ENCODE data around the gene DDN.

DDN gene

GRCh38 chr12:48958049-48958388 lies 41.2 kb downstream of the DDN start:
- DNase-seq (ENCODE audit: low read depth) = no peak
- H3K4me3 ChIP-seq (ENCODE audit: low read depth, low read length) = peak overlapping the region; percentile 96
- TF ChIP-seq CTCF (IDR thresholded peaks at IDR 0.05; ENCODE audit: low read depth, low read length, missing control alignments) = no peak
- in situ Hi-C loops (cut with HindIII; ENCODE audit: low sequenced_read_pairs) = no loop called here

GRCh38 chr12:48957141-48958048 lies 41.8 kb downstream of the DDN start, which contains the start of gene ARF3:
TSS of gene ARF3 (minus strand) at chr12:48957487. CDS start at chr12:48941095, 16,392 bp downstream.
- peak within 1 kb of the TSS; percentile 96 for H3K4me3 ChIP-seq (ENCODE audit: low read depth, low read length)
- no peak for TF ChIP-seq CTCF (IDR thresholded peaks at IDR 0.05; ENCODE audit: low read depth, low read length, missing control alignments)
- in situ Hi-C loops (cut with HindIII; ENCODE audit: low sequenced_read_pairs) = no loop called here
- DNase-seq (ENCODE audit: low read depth) = peak; percentile 72

GRCh38 chr12:48956279-48957140 lies 42.7 kb downstream of the DDN start:
- peak; percentile 95 for DNase-seq (ENCODE audit: low read depth)
- peak overlapping the region; percentile 96 for H3K4me3 ChIP-seq (ENCODE audit: low read depth, low read length)
- TF ChIP-seq CTCF (IDR thresholded peaks at IDR 0.05; ENCODE audit: low read depth, low read length, missing control alignments) = peak; percentile 15
- in situ Hi-C loops (cut with HindIII; ENCODE audit: low sequenced_read_pairs) = no loop called here

GRCh38 chr12:48954841-48955501 lies 44.2 kb downstream of the DDN start:
- no peak for DNase-seq (ENCODE audit: low read depth)
- no peak overlapping the region for H3K4me3 ChIP-seq (ENCODE audit: low read depth, low read length)
- TF ChIP-seq CTCF (IDR thresholded peaks at IDR 0.05; ENCODE audit: low read depth, low read length, missing control alignments) = no peak
- in situ Hi-C loops (cut with HindIII; ENCODE audit: low sequenced_read_pairs) = no loop called here

- H3K4me3 ChIP-seq (ENCODE audit: low read depth, low read length) = no peak overlapping the region
- TF ChIP-seq CTCF (IDR thresholded peaks at IDR 0.05; ENCODE audit: low read depth, low read length, missing control alignments) = no peak
- in situ Hi-C loops (cut with HindIII; ENCODE audit: low sequenced_read_pairs) = no loop called here
- no peak for DNase-seq (ENCODE audit: low read depth)
Measured at GRCh38 chr12:48954061-48954460, 45.1 kb downstream of the DDN start.

GRCh38 chr12:48952691-48953090 lies 46.5 kb downstream of the DDN start:
- no peak for TF ChIP-seq CTCF (IDR thresholded peaks at IDR 0.05; ENCODE audit: low read depth, low read length, missing control alignments)
- in situ Hi-C loops (cut with HindIII; ENCODE audit: low sequenced_read_pairs) = no loop called here
- no peak overlapping the region for H3K4me3 ChIP-seq (ENCODE audit: low read depth, low read length)
- DNase-seq (ENCODE audit: low read depth) = no peak
